CD4-positive, alpha-beta T cell treated with Interleukin-4 for 4 hours (primary cell): Measurements from ENCODE around the gene GPR149.
"Not testable (repeated sequence)": the region's sequence is repeated elsewhere in the genome, so short reads cannot be mapped to it uniquely, and the experiment has no call there.

Source experiments
- DNase-seq: peaks from one replicate; pipeline ENCODE4 v3.0.0-alpha.2; 2020

The GPR149 gene, protein sequence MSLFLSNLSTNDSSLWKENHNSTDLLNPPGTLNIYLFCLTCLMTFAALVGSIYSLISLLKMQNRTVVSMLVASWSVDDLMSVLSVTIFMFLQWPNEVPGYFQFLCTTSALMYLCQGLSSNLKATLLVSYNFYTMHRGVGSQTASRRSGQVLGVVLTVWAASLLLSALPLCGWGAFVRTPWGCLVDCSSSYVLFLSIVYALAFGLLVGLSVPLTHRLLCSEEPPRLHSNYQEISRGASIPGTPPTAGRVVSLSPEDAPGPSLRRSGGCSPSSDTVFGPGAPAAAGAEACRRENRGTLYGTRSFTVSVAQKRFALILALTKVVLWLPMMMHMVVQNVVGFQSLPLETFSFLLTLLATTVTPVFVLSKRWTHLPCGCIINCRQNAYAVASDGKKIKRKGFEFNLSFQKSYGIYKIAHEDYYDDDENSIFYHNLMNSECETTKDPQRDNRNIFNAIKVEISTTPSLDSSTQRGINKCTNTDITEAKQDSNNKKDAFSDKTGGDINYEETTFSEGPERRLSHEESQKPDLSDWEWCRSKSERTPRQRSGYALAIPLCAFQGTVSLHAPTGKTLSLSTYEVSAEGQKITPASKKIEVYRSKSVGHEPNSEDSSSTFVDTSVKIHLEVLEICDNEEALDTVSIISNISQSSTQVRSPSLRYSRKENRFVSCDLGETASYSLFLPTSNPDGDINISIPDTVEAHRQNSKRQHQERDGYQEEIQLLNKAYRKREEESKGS

DNA sequence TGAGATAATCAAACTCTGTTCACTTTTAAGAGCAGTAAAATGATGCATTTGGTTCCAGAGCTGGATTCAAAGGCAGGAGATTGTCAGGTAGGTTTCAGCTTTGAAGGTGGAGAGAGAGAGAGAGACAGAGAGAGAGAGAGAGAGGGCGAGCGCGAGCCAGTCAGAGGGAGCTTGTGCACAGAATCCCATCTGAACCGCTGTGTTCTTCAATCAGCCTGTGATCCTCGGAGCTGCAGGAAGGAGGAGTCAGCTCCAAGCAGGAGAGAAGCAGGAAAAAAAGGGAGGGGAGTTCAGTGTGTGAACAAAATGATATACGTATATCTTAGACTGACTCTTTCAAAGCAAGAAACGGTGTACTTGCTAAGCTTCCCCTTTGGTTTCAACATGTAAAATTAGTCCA lies at the start of gene GPR149:
TSS of gene GPR149 (minus strand) at position 177 of the 400 bp plus-strand sequence. CDS start 575 bp downstream, outside the sequence.
- DNase-seq: no peak

DNA sequence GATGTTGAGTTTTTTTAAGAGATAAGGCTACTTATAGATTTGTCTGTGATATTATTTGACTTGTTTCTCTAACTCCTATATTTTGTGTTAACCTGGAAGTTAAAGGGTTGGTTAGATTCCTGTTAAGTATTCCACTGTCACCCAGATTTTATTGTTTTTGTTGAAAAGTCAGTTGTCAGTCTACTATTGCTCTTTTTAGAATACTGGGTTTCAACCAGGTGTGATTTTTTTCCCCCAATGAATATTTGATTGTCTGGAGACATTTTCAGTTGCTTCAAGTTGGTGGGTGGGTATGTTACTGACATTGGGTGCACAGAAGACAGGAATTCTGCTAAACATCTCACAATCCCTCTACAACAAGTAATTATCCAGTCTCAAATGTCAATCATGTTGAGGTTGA lies 43.8 kb upstream of the GPR149 start:
- DNase-seq: no peak

DNA sequence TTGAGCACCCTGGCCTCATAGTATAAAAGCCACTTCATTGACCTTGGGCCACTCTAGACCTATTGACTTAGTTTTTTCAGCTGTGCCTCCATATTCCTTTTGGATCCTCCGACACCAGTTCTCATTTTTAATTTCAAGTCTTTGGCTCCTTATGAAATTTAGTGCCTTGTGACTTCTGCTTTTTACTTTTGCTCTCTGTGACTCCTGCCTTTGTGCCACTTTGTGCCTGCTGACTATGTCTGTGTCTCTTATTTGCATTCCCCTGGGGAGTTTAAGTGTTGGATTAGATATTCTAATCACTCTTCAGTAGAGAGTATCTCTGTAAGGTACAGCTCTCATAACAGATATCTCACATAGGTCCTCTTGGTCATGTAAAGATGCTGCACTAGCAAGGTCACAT lies 39.6 kb upstream of the GPR149 start:
- no peak for DNase-seq

DNA sequence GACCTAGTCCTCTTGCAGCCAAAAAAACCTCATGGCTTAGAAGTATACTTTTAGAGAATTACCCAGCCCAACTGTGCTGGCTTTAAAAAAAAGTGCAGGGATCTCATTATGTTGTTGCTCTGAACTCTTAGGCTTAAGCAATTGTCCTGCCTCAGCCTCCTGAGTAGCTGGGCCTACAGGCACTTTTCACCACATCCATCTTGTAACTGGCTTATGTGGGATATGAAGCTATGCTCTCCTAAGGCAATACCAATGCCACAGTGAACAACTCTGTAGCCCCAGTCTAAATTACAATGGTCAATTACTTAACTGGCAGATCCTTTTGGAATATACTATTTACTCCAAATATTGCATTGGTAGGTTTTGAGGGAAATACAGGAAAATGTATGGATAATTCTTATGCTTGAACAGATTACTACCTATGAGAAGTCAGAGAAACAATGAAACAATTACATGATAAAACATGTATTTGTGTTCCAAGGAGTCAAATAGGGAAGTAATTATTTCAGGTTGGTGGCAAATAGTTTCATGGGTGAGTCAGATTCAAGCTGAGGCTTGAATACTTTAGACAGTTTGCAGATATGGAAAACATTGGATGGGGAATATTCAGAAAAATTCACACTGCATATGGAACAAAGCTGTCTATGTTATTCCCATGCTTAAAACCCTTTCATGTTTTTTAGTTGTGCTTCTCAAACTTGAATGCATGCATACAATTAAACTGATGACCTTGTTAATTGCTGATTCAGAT lies 34.6 kb upstream of the GPR149 start:
- no peak for DNase-seq

DNA sequence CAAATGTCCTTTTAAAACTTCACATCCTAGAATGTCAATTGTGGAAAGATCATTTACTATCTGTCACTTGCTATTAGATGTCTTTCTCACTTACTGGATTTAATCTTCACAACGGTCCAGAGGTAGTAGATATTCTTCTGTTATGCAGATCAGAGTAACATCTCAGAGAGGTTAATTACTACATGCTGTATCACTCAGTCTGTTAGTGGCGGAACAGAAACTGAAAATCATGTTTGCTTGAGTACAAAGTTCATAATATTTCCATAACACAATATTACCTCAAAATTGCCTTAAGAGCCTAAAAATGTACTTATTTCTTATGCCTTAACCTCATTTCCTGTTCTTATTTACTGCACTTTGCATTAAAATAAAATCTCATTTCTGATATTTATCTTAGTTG lies 28.6 kb upstream of the GPR149 start:
- DNase-seq: no peak

DNA sequence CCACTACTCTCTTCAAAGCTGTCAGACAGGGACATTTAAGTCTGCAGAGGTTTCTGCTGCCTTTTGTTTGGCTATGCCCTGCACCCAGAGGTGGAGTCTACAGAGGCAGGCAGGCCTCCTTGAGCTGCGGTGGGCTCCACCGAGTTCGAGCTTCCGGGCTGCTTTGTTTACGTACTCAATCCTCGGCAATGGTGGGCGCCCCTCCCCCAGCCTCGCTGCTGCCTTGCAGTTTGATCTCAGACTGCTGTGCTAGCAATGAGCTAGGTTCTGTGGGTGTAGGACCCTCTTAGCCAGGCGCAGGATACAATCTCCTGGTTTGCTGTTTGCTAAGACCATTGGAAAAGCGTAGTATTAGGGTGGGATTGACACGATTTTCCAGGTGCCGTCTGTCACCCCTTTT lies 9.1 kb upstream of the GPR149 start:
- DNase-seq: not testable (repeated sequence)

DNA sequence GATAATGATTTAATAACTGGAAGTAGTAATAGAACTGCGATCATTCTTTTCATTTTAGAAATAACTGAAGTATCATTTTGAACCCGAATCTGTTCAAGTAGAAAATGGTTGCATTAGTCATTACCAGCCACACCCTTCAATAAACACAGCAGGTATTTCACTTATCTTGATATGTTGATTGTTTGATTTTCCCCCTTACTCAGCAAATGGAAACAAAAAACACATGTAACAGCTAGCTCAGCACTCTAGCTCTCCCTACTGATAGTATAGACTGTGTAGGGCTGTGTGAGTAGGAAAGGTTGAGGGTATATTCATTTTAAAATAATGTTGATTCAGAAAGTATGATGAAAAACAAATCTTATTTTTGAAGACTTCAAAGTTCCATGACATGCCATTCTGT lies 1.1 kb upstream of the GPR149 start:
- no peak for DNase-seq

DNA sequence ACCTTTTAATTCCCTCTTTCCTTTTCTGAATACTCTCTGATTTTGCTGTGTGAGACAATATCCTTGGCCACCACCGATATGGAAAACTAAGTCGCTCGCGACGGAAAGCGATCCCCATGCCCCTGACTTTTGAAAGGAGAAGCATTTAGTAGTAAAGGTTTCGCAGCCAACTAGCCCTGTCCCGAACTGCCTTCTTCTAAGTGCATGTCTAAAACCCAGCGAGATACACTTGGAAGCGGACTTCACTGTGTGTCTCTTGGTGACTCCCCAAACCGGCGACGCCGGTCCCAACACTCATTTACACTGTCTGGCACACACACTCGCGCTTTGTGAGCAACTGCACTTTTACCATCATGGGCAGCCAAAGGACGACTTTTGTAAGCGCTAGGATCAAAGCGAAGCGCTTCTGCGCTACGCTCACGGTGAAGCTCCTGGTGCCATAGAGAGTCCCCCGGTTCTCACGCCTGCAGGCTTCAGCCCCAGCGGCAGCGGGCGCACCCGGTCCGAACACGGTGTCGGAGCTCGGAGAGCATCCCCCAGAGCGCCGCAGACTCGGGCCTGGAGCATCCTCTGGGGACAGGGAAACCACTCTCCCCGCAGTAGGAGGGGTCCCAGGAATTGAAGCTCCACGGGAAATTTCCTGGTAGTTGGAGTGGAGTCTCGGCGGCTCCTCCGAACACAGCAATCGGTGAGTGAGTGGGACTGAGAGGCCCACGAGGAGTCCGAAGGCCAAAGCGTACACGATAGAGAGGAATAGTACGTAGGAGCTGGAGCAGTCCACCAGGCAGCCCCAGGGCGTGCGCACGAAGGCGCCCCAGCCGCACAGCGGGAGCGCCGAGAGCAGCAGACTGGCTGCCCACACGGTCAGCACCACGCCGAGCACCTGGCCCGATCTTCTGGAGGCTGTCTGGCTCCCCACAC lies 1.4 kb downstream of the GPR149 start:
- DNase-seq: no peak

DNA sequence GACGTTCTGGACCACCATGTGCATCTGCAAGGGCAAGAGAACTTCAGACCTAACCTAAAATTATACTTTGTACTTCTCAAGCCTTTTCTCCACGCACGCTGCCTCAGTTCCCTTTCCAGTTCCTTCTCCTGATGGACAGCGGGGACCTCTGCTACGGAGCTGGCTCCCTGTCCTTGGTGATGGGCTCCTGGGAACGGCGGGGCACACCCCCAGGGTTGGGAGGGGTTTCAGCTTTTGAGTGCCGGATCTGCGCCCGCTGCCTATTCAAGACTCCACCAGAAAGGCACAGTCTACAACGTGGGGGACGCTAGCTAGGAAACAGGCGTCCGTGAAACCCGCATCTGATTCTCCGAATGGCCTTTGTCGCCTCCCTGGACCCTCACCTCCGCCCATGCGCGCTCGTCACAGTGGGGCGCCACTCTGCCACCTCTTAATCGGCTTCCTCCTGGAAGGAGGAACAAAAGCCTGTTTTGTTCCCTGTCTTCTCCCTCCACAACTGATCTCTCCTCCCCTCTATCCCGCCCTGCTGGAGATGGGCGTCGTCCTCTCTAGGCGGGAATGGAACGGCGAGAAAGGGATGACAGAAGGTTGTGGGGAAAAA lies 2.2 kb downstream of the GPR149 start:
- no peak for DNase-seq

DNA sequence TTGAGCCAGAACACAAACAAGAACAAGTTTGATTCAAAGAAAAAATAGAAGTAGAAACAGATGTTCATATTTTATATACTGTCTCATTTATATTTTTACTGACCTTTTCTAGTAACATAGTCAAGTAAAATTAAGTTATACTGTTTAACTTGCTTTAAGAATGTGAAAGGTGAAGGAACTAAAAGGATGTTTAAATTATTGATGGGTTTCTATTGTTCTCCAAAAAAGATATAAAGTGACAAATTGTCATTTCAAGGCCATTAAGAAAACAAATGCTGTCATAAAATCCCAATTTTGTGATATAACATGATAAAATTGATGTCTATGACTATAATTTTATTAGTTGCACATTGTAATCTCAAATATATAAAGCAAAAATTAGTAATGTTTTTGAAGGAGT lies 7.3 kb downstream of the GPR149 start:
- no peak for DNase-seq

DNA sequence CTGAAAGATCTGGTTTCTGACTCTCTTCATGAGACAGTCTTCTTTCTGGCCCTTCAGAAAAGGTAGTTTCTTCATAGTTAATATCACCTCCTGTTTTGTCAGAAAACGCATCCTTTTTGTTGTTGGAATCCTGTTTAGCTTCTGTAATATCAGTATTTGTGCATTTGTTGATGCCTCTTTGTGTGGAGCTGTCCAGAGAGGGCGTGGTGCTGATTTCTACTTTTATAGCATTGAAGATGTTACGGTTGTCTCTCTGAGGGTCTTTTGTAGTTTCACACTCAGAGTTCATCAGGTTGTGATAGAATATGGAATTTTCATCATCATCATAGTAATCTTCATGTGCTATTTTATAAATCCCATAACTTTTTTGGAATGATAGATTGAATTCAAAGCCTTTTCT lies 8.9 kb downstream of the GPR149 start:
- DNase-seq: no peak

DNA sequence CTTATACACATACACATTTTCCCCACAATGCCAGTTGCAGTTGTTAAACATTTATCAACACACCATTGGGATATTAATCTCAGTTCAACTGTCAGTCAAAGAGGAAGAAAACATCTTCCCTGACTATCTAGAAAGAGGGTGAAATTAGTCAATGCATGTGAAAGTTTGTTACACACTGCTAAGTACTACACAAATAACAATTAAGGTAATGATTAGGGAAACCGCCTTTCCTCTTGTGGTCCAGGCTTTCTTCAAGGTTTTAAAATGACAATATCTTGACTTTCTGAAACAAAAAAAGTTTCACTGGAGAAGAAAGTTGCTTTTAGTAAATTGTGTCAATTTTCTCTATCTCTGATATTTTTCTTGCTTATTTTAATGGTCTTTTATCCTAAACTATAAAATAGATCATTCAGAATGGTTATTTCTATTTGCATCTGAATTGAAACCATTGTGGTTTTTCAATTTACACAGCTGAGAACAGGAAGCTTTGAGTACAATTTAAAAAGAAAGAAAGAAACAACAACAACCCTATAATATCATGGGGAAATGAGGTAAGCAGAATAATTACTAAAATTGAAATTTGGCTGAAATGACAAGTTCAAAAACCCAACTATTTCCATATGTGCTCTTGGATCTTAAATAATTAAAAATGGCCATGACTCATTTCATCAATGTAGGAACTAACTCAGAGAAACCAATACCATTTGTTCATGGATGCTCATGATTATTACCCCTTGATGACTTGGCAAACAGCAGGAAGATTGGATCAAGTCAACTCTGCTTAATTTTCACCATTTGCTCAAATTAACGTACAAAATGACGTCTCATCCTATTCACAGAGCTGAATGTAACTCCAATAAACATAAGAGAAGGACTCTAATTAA lies 31.7 kb downstream of the GPR149 start:
- no peak for DNase-seq

DNA sequence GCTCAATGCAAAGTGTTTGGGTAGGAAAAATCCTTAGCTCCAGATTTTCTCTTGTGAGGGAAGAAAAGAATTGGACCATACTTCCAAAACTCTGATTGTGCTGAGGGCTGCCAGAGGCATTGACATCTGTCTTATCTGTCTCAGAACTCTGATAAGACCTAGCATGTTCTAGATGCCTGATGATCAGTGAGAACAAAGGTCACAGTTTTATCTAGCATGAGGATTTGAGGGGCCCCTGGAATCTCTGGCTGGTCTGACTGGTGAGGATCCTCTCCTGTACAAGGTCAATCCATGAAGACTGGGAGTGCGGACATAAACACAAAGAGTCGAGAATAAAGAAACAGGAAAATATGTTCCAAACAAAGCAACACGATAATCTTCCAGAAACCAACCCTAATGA lies 40.1 kb downstream of the GPR149 start:
- DNase-seq: no peak

DNA sequence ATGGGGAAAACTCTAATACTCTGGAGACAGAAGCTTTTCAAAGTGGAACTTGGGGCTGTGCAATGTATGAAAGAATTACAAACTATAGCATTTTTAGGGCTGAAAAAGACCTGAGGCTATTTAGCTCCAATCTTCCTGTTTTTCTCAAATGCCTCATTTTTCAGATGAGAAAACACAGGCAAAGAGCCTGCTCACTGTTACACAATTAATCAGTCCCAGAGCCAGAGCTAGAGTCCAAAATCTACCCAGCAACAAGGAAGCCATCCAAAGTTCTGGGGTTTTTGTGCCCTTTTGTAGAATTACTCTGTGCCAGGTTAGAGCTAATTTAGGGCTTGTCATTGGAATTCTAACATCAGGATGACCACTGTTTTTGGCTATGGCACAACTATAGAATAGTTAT lies 45.5 kb downstream of the GPR149 start:
- DNase-seq: no peak

DNA sequence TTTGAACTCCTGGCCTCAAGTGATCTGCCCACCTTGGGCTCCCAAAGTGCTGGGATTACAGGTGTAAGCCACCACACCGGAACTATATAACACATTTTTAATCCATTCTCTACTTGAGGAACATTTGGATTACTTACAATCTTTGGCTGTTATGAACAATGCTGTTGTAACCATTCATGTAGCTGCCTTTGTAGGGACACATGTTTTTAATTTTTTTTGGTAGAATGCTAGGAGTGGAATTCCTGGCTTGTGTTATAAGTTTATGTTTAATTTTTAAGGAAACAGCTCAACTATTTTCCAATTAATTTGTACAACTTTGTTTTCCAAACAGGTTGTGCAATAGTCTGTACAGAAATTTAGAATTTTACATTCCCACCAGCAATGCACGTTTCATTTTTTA lies 51.7 kb downstream of the GPR149 start:
- DNase-seq: no peak

DNA sequence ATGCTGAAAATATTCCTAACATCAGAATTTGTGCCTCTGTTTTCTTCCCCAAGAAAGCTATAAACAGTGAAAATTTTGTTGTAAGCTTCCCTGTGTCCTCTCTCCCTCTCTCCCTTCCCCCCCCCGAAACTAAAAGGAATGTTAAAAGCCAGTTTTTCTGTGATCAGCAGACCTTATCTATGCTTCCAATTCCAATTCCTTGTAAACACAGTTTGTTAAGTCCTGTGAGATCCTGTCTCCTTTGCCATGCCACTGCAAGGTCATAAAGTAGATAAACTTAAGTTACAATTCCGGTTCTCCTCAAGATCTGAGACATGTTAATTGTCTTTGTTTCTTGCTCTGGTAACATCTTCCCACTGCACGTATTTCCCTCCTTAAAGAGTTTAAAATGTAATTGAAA lies 62.8 kb downstream of the GPR149 start:
- DNase-seq: no peak

DNA sequence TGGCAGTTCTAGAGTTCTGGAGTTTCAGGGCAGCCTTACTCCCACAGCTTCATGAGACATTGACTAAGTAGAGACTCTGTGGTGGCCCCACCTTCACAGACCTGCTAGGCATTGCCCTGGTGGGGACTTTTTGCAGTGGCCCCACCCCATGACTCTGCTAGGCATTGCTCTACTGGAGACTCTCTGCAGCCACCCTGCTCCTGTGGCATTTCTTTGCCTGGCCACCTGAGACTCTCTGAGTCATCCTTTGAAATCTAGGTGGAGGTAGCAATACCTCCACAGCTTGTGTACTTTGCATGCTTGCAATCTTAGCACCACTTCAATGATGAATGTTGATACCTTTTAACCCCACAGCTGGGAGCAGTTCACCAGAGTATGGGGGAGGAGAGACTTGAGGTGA lies 65.1 kb downstream of the GPR149 start:
- no peak for DNase-seq

DNA sequence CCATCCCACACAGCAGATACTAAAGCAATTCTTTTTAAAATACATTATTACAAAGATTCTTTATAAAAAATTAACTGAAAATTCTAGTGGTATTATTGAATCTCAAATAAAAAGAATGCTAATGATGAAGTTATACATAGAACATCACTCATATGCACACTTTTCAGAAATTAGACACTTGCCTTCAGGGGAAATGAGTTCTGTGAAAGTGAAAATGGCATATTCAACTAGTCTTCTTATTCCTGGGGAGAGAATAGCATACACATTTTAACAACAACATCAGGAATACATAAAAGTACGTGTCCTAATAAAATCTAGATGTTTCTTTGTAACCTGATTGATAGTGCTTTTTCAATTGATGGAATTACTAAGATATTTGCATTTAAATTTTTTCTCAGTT lies 68.9 kb downstream of the GPR149 start:
- DNase-seq: no peak

DNA sequence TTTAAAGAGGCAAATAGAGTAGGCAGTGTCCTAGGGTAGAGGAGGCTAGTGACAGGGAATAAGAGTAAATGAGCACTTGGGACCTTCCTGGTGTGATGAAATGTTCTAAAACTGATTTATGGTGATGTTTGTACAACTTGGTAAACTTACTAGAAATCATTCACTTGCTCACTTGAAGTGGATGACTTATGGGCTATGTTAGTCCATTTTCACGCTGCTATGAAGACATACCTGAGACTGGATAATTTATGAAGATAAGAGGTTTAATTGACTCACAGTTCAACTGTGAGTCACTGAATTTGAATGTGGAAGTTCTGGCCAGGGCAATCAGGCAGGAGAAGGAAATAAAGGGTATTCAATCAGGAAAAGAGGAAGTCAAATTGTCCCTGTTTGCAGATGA lies 74.0 kb downstream of the GPR149 start:
- DNase-seq: no peak

DNA sequence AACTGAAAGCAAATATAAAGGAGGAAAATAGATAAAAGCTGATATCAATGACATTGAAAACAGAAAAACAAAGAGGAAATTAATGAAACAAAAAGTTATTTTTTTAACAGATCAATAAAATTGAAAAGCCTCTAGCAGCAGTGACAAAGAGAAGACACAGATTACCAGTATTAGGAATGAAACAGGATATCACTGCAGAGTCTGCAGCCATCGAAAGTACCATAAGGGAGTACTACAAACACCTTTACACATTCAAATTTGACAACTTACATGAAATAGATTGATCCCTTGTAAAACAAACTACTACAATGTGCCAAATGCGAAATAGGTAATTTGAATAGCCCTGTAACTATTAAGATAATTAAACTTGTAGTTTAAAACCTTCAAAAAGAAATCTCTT lies 80.8 kb downstream of the GPR149 start:
- DNase-seq: no peak
